GM12878 (cell line): ENCODE measurements around the gene TNS4. TPM values are rescaled to one million over a fixed set of nuclear protein-coding genes. Genes with fewer than 3 reads are reported as not detected.
A peak's percentile ranks its signal among the peaks of the same experiment; 100 is the strongest.

ENCODE experiments used
- ATAC-seq: fragments of 200-7000 bp; cut with Tn5 transposase; 3 replicates; pipeline ENCODE4 v1.9.1; 2020; ENCODE audit warnings: mild to moderate bottlenecking, moderate library complexity
- BruUV-seq: library from RNA; stranded (reverse); fragments of 400-500 nt; replicated peaks from 2 replicates; lab custom pipeline; 2021; lab: Mats Ljungman, UMichigan
- CTCF ChIA-PET: fragments of 300-600 bp; sonication (Branson Sonifier 250); formaldehyde crosslinking; extraction: SDS; loops from one replicate; lab custom pipeline; 2021; ENCODE audit warnings: inconsistent platforms; lab: Yijun Ruan, JAX
- POLR2A ChIA-PET: fragments of 350-600 bp; formaldehyde crosslinking; extraction: SDS; loops from one replicate; lab custom pipeline; 2021; ENCODE audit warnings: inconsistent platforms; lab: Charles Lee
- RAD21 ChIA-PET: fragments of 300-600 bp; sonication (Branson Sonifier 250); formaldehyde crosslinking; loops from one replicate; lab custom pipeline; 2023; ENCODE audit warnings: antibody characterized with exemption; ENCODE audit not compliant: unreplicated experiment; lab: Charles Lee
- SMC1A ChIA-PET: fragments of 300-600 bp; sonication (Branson Sonifier 250); formaldehyde crosslinking; loops from one replicate; lab custom pipeline; 2023; ENCODE audit not compliant: unreplicated experiment, uncharacterized antibody; lab: Charles Lee
- DNase-seq: peaks from one replicate; pipeline ENCODE4 v3.0.0-alpha.2; 2011; ENCODE audit warnings: low read depth, low spot score
- FAIRE-seq: peaks from 3 replicates; lab custom pipeline; 2011; peaks lifted over from hg19 to GRCh38; lab: Jason Lieb, UNC
- H2AFZ ChIP-seq: 2 replicates; pipeline ENCODE4 v1.6.0; 2011; ENCODE audit warnings: low read depth, low read length, control low read depth; ENCODE audit not compliant: control insufficient read depth
- H3K27ac ChIP-seq: 2 replicates; pipeline ENCODE4 v1.5.1; 2011; ENCODE audit warnings: control low read depth; ENCODE audit not compliant: control insufficient read depth, insufficient read depth
- H3K27me3 ChIP-seq, 2 experiments: replicated peaks in 1 of 2; 2 replicates each; pipeline versions ENCODE4 v1.6.0 to v1.6.1; 2011; ENCODE audit warnings: low read length in 1 of 2; ENCODE audit not compliant: control insufficient read depth in 2 of 2, insufficient read depth in 2 of 2
- H3K36me3 ChIP-seq, 2 experiments: 2 replicates each; pipeline ENCODE4 v1.5.1; 2011; ENCODE audit warnings: low read length in 1 of 2; ENCODE audit not compliant: control insufficient read depth in 2 of 2, insufficient read depth in 2 of 2
- H3K4me1 ChIP-seq: 2 replicates; pipeline ENCODE4 v1.6.1; 2011; ENCODE audit warnings: mild to moderate bottlenecking, low read length, moderate library complexity, mixed read lengths; ENCODE audit not compliant: control insufficient read depth, insufficient read depth
- H3K4me2 ChIP-seq: 2 replicates; pipeline ENCODE4 v1.6.0; 2011; ENCODE audit warnings: control low read depth; ENCODE audit not compliant: control insufficient read depth, insufficient read depth
- H3K4me3 ChIP-seq: fragments of 200-600 bp; sonication (generic); 2 replicates; pipeline ENCODE4 v1.5.1; 2016
- H3K79me2 ChIP-seq: 2 replicates; pipeline ENCODE4 v1.6.0; 2011; ENCODE audit warnings: low read length; ENCODE audit not compliant: control insufficient read depth, insufficient read depth
- H3K9ac ChIP-seq: 2 replicates; pipeline ENCODE4 v1.8.0; 2011; ENCODE audit warnings: low read length, control low read depth, mixed read lengths; ENCODE audit not compliant: control insufficient read depth, insufficient read depth
- H3K9me3 ChIP-seq: replicated peaks from 3 replicates; pipeline ENCODE4 v1.5.1; 2011; ENCODE audit warnings: mild to moderate bottlenecking, low read length; ENCODE audit not compliant: control insufficient read depth, insufficient read depth
- H4K20me1 ChIP-seq: 2 replicates; pipeline ENCODE4 v1.6.0; 2011; ENCODE audit not compliant: control insufficient read depth, insufficient read depth
- BRCA1 ChIP-seq: IDR thresholded peaks from 2 replicates; pipeline ENCODE4 v1.6.1; 2011; ENCODE audit warnings: low read depth, low read length, improper control_type of control experiment
- CEBPB ChIP-seq, 2 experiments: fragments of 150-350 bp in 1 of 2; IDR thresholded peaks; 2 replicates each; pipeline ENCODE4 v1.6.1; 2012 to 2014; ENCODE audit warnings: low read depth in 2 of 2, low read length in 2 of 2, borderline replicate concordance in 1 of 2, inconsistent platforms in 1 of 2
- NFXL1 ChIP-seq: fragments of 450-650 bp; IDR thresholded peaks from 2 replicates; pipeline ENCODE4 v1.6.1; 2017; ENCODE audit warnings: antibody characterized with exemption, mild to moderate bottlenecking, borderline replicate concordance
- POLR2AphosphoS2 ChIP-seq: IDR thresholded peaks from 2 replicates; pipeline ENCODE4 v1.6.1; 2011; ENCODE audit warnings: low read depth, mild to moderate bottlenecking, low read length, improper control_type of control experiment, moderate library complexity
- POU2F2 ChIP-seq: IDR thresholded peaks from 3 replicates; pipeline ENCODE4 v1.6.1; 2011; ENCODE audit warnings: low read depth, mild to moderate bottlenecking, low read length, borderline replicate concordance
- RUNX3 ChIP-seq: IDR thresholded peaks from 2 replicates; pipeline ENCODE4 v1.6.1; 2012; ENCODE audit warnings: low read length, inconsistent platforms
- SPI1 ChIP-seq: IDR thresholded peaks from 2 replicates; pipeline ENCODE4 v1.6.1; 2011; ENCODE audit warnings: low read depth, mild to moderate bottlenecking, low read length, moderate library complexity, borderline replicate concordance; ENCODE audit not compliant: insufficient read depth
- WGBS: methylation state at CpG from one replicate; pipeline ENCODE4 v1.1.6; 2016; ENCODE audit warnings: low lambda C conversion rate; ENCODE audit not compliant: insufficient replicate concordance, insufficient coverage; ENCODE audit errors: missing lambda C conversion rate; 5-methylcytosine and 5-hydroxymethylcytosine counted together
- in situ Hi-C: fragments of 300-500 bp; cut with MboI; formaldehyde crosslinking; loops from 9 replicates; pipeline ENCODE4 v1.14.3; 2018; ENCODE audit warnings: mixed read lengths
- intact Hi-C: fragments of 100-400 bp; cut with micrococcal nuclease; formaldehyde crosslinking; loops from one replicate; pipeline ENCODE4 v1.14.2; 2022; ENCODE audit not compliant: unreplicated experiment
- polyA plus RNA-seq, 11 experiments: library from polyadenylated mRNA; depleted of rRNA in 4 of 11; unstranded in 6 of 11; stranded (reverse) in 5 of 11; fragments of >200 nt; fragmentation: Nextera tagmentation in 4 of 11; fragmentation: Illumina TruSeq in 1 of 11; extraction: Ambion mirVana in 4 of 11; extraction: Trizol in 1 of 11; gene quantifications; 1 replicate in 1 of 11; 2 replicates in 10 of 11; pipeline versions ENCODE4 v1.2.1 to v1.2.3, GENCODE V29; 2011 to 2016; ENCODE audit warnings: inconsistent platforms in 2 of 11, missing spikeins in 2 of 11, low read depth in 1 of 11
- total RNA-seq, 4 experiments: library from RNA; depleted of rRNA in 3 of 4; stranded (reverse); fragments of >200 nt in 3 of 4; fragmentation: Illumina TruSeq in 1 of 4; extraction: Trizol in 1 of 4; gene quantifications; 2 replicates each; pipeline versions ENCODE4 v1.2.1 to v1.2.3, GENCODE V29; 2013 to 2021
- TF ChIP-seq, protein P1 (sequence below): IDR thresholded peaks from 2 replicates; pipeline ENCODE4 v1.6.1; 2012; ENCODE audit warnings: mild to moderate bottlenecking, low read depth, low read length
- TF ChIP-seq, protein P2 (sequence below): fragments of 450-650 bp; IDR thresholded peaks from 2 replicates; pipeline ENCODE4 v1.6.1; 2017; ENCODE audit warnings: mild to moderate bottlenecking, moderate library complexity

Gene TNS4
- total and polyA plus RNA-seq, 10 of the 15 experiments (the other 5 are each of a cell fraction or from before 2014, with no cell fraction given): 0.10 to 0.90 (median 0.68) TPM; not detected in 2

DNA sequence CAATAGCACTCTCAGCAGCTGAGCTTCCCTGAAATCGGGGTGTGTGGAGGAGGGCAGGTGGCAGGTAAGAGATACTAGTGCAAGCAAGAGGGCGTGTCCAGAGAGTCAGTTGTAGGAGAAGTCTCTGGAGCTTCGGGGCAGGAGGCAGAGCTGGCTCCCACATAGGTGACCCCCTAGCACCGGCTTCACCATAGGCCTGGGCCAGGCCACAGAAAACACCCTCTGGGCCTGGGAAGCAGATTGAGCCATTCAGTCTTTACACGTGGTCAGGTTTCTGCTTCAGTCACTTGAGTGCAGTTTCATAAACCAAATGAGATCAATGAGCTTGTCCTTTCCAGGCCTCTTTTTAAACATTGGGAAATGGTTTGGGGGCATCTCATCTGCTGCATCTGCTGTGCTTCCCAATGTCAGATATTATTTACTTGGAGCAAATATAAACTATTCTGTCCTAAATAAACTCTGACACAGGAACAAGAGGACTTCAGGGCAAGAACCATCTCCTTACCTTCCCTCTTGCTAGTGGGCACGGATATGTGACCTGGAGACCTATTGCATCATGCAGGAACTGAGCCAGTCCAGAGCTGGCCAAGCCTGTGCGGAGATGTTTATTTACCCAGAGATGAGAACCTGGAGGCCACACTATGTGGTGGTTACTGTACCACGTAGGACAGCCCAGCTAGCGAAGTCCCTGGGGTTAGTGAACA lies 47.7 kb upstream of the TNS4 start:
- ChIA-PET CTCF (interaction anchor here (1.6 to 13.0 kb wide), 5 partner anchors 11 to 73 kb away, joined by 7 to 138 read pairs (median 24); no protein-coding TSS in a partner anchor), RAD21 (interaction anchor here (0.6 to 21.1 kb wide), 10 partner anchors 10 to 245 kb away, joined by 3 to 514 read pairs (median 6); no protein-coding TSS in a partner anchor), SMC1A (interaction anchor here (0.5 to 21.2 kb wide), 13 partner anchors 12 to 1004 kb away, joined by 3 to 430 read pairs (median 5); partner anchors contain the start of genes CCR7 and TOP2A), POLR2A (interaction anchor here (1.3 to 3.5 kb wide), 9 partner anchors 8 to 138 kb away, joined by 3 to 40 read pairs (median 15); no protein-coding TSS in a partner anchor)
- Histone ChIP-seq H2AFZ (no peak overlapping the region), H3K4me1 (peaks cover 31% of the 10 kb centered on the region), H3K36me3 (peaks cover 0 to 8% of the 10 kb centered on the region in 2 experiments; a peak in 2 of 4 replicates), H4K20me1 (no peaks in the 10 kb centered on the region), H3K27me3 (no peaks in the 10 kb centered on the region), H3K27ac (no peak overlapping the region), H3K4me3 (no peak overlapping the region), H3K79me2 (no peaks in the 10 kb centered on the region), H3K9ac (no peak overlapping the region), H3K9me3 (no peaks in the 10 kb centered on the region; the same call in 2 of the 3 replicates), H3K4me2 (peak overlapping the region; percentile 34; the same call in 1 of the 2 replicates)
- intact Hi-C loops (loop anchor here (5.0 to 10.0 kb wide), 2 partner anchors 187 to 246 kb away; partner anchors contain the start of genes GJD3 and KRT28), in situ Hi-C loops (loop anchor here (25.0 kb wide), 1 partner anchor 112 kb away; the partner anchor contains the start of gene IGFBP4)
- BruUV-seq: no TSS peak
- DNase-seq (no peak), FAIRE-seq (peak; percentile 31), ATAC-seq (peak; percentile 31)
- WGBS: 41% methylated on average over 9 of the region's 9 CpGs
- TF ChIP-seq, protein P1, sequence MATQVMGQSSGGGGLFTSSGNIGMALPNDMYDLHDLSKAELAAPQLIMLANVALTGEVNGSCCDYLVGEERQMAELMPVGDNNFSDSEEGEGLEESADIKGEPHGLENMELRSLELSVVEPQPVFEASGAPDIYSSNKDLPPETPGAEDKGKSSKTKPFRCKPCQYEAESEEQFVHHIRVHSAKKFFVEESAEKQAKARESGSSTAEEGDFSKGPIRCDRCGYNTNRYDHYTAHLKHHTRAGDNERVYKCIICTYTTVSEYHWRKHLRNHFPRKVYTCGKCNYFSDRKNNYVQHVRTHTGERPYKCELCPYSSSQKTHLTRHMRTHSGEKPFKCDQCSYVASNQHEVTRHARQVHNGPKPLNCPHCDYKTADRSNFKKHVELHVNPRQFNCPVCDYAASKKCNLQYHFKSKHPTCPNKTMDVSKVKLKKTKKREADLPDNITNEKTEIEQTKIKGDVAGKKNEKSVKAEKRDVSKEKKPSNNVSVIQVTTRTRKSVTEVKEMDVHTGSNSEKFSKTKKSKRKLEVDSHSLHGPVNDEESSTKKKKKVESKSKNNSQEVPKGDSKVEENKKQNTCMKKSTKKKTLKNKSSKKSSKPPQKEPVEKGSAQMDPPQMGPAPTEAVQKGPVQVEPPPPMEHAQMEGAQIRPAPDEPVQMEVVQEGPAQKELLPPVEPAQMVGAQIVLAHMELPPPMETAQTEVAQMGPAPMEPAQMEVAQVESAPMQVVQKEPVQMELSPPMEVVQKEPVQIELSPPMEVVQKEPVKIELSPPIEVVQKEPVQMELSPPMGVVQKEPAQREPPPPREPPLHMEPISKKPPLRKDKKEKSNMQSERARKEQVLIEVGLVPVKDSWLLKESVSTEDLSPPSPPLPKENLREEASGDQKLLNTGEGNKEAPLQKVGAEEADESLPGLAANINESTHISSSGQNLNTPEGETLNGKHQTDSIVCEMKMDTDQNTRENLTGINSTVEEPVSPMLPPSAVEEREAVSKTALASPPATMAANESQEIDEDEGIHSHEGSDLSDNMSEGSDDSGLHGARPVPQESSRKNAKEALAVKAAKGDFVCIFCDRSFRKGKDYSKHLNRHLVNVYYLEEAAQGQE: no peak
- TF ChIP-seq CEBPB (IDR thresholded peaks at IDR 0.05; ENCODE audit: borderline replicate concordance in 1 of 2, low read depth in 2 of 2, low read length in 2 of 2) (0 out of 4 replicates have a peak, but pooled peaks of 1 of the 2 experiments have one; percentile 5), POLR2AphosphoS2 (peak; percentile 5; the same call in 1 of the 2 replicates), POU2F2 (peak; percentile 2; the same call in 1 of the 3 replicates), RUNX3 (peak; percentile 36; the same call in 1 of the 2 replicates), BRCA1 (no peak), NFXL1 (no peak), SPI1 (no peak)
- TF ChIP-seq, protein P2, sequence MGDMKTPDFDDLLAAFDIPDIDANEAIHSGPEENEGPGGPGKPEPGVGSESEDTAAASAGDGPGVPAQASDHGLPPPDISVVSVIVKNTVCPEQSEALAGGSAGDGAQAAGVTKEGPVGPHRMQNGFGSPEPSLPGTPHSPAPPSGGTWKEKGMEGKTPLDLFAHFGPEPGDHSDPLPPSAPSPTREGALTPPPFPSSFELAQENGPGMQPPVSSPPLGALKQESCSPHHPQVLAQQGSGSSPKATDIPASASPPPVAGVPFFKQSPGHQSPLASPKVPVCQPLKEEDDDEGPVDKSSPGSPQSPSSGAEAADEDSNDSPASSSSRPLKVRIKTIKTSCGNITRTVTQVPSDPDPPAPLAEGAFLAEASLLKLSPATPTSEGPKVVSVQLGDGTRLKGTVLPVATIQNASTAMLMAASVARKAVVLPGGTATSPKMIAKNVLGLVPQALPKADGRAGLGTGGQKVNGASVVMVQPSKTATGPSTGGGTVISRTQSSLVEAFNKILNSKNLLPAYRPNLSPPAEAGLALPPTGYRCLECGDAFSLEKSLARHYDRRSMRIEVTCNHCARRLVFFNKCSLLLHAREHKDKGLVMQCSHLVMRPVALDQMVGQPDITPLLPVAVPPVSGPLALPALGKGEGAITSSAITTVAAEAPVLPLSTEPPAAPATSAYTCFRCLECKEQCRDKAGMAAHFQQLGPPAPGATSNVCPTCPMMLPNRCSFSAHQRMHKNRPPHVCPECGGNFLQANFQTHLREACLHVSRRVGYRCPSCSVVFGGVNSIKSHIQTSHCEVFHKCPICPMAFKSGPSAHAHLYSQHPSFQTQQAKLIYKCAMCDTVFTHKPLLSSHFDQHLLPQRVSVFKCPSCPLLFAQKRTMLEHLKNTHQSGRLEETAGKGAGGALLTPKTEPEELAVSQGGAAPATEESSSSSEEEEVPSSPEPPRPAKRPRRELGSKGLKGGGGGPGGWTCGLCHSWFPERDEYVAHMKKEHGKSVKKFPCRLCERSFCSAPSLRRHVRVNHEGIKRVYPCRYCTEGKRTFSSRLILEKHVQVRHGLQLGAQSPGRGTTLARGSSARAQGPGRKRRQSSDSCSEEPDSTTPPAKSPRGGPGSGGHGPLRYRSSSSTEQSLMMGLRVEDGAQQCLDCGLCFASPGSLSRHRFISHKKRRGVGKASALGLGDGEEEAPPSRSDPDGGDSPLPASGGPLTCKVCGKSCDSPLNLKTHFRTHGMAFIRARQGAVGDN: peak; percentile 93
